CD14-positive monocyte (primary cell): Measurements from ENCODE around the gene TMEM214. TPM values are rescaled to one million over a fixed set of nuclear protein-coding genes. Genes with fewer than 3 reads are reported as not detected.

Source experiments
- DNase-seq, 3 donors: peaks; one replicate each; pipeline ENCODE4 v3.0.0-alpha.2; 2011 to 2022
- H2AFZ ChIP-seq: 2 replicates; pipeline ENCODE4 v1.6.0; 2012; ENCODE audit warnings: mild to moderate bottlenecking, low read depth, low read length, inconsistent platforms; ENCODE audit not compliant: insufficient read depth, poor library complexity, severe bottlenecking
- H3K27ac ChIP-seq, 2 donors: 1 replicate in 1 of 2; 2 replicates in 1 of 2; pipeline ENCODE4 v1.5.1; 2012 to 2013; ENCODE audit warnings: low read length in 2 of 2, control low read depth in 1 of 2, inconsistent platforms in 1 of 2, low read depth in 1 of 2, mild to moderate bottlenecking in 1 of 2
- H3K27me3 ChIP-seq, 2 donors: one replicate each; pipeline versions ENCODE4 v1.6.0 to v1.6.1; 2011 to 2013; ENCODE audit warnings: low read length in 2 of 2; ENCODE audit not compliant: control insufficient read depth in 2 of 2, insufficient read depth in 2 of 2
- H3K36me3 ChIP-seq, 2 donors: replicated peaks in 1 of 2; 1 replicate in 1 of 2; 2 replicates in 1 of 2; pipeline versions ENCODE4 v1.5.1 to v1.6.1; 2012 to 2013; ENCODE audit warnings: low read length in 2 of 2, control low read depth in 1 of 2, inconsistent platforms in 1 of 2, mild to moderate bottlenecking in 1 of 2; ENCODE audit not compliant: insufficient read depth in 2 of 2, control insufficient read depth in 1 of 2
- H3K4me1 ChIP-seq, 2 donors: 1 replicate in 1 of 2; 2 replicates in 1 of 2; pipeline versions ENCODE4 v1.5.1 to v1.6.1; 2012 to 2013; ENCODE audit warnings: low read length in 2 of 2, control low read depth in 1 of 2, inconsistent platforms in 1 of 2, mild to moderate bottlenecking in 1 of 2, moderate library complexity in 1 of 2; ENCODE audit not compliant: insufficient read depth in 2 of 2, control insufficient read depth in 1 of 2
- H3K4me2 ChIP-seq: replicated peaks from 2 replicates; pipeline ENCODE3; 2012; ENCODE audit warnings: low read length, moderate library complexity, mild to moderate bottlenecking; ENCODE audit not compliant: poor library complexity, severe bottlenecking; ENCODE audit errors: extremely low read depth
- H3K4me3 ChIP-seq, 3 experiments: fragments of 200-600 bp in 1 of 3; sonication (generic) in 1 of 3; replicated peaks in 1 of 3; 1 replicate in 2 of 3; 2 replicates in 1 of 3; pipeline ENCODE4 v1.5.1; 2011 to 2013; ENCODE audit warnings: low read length in 3 of 3, mild to moderate bottlenecking in 3 of 3, control low read depth in 2 of 3, low read depth in 2 of 3, inconsistent platforms in 1 of 3, moderate library complexity in 1 of 3
- H3K79me2 ChIP-seq: 2 replicates; pipeline ENCODE4 v1.6.0; 2012; ENCODE audit warnings: mild to moderate bottlenecking, control low read depth, inconsistent platforms, low read length, moderate library complexity; ENCODE audit not compliant: insufficient read depth
- H3K9ac ChIP-seq: 2 replicates; pipeline ENCODE4 v1.6.0; 2017; ENCODE audit warnings: low read length, mild to moderate bottlenecking; ENCODE audit not compliant: insufficient read depth, poor library complexity, severe bottlenecking
- H3K9me3 ChIP-seq, 2 donors: replicated peaks in 1 of 2; 1 replicate in 1 of 2; 2 replicates in 1 of 2; pipeline versions ENCODE4 v1.5.1 to v1.6.1; 2012 to 2013; ENCODE audit warnings: low read length in 2 of 2, control low read depth in 1 of 2; ENCODE audit not compliant: control insufficient read depth in 1 of 2, insufficient read depth in 1 of 2
- H4K20me1 ChIP-seq: 2 replicates; pipeline ENCODE4 v1.6.0; 2012; ENCODE audit warnings: mild to moderate bottlenecking, low read length, control low read depth, moderate library complexity; ENCODE audit not compliant: insufficient read depth
- H3K27ac Mint-ChIP-seq, 7 donors: one replicate each; pipeline ENCODE4 v1.8.0; 2020; ENCODE audit warnings: mild to moderate bottlenecking in 7 of 7, mixed read lengths in 7 of 7, moderate library complexity in 6 of 7, inconsistent platforms in 2 of 7
- H3K27me3 Mint-ChIP-seq, 3 donors: one replicate each; pipeline ENCODE4 v1.8.0; 2021 to 2022; ENCODE audit warnings: low read depth in 3 of 3, mild to moderate bottlenecking in 3 of 3, mixed read lengths in 3 of 3, moderate library complexity in 3 of 3, inconsistent platforms in 1 of 3
- H3K36me3 Mint-ChIP-seq, 2 donors: one replicate each; pipeline ENCODE4 v1.8.0; 2020; ENCODE audit warnings: mixed read lengths in 2 of 2, inconsistent platforms in 1 of 2, mild to moderate bottlenecking in 1 of 2
- H3K4me1 Mint-ChIP-seq: one replicate; pipeline ENCODE4 v1.8.0; 2020; ENCODE audit warnings: mild to moderate bottlenecking, mixed read lengths
- H3K4me3 Mint-ChIP-seq, 2 donors: one replicate each; pipeline ENCODE4 v1.8.0; 2020; ENCODE audit warnings: mild to moderate bottlenecking in 2 of 2, mixed read lengths in 2 of 2, moderate library complexity in 1 of 2
- H3K9me3 Mint-ChIP-seq, 7 donors: one replicate each; pipeline ENCODE4 v1.8.0; 2020 to 2022; ENCODE audit warnings: mixed read lengths in 7 of 7, mild to moderate bottlenecking in 6 of 7, moderate library complexity in 6 of 7, inconsistent platforms in 2 of 7
- WGBS: methylation state at CpG from one replicate; pipeline ENCODE4 v1.1.5; 2013; ENCODE audit warnings: missing lambda C conversion rate; ENCODE audit not compliant: insufficient coverage; 5-methylcytosine and 5-hydroxymethylcytosine counted together
- intact Hi-C, 2 donors: fragments of 100-400 bp; cut with micrococcal nuclease; formaldehyde crosslinking; loops; one replicate each; pipeline versions ENCODE4 v1.15.0 to v1.15.1; 2023
- polyA plus RNA-seq, 3 donors: library from polyadenylated mRNA; depleted of rRNA in 1 of 3; unstranded in 2 of 3; stranded (reverse) in 1 of 3; fragments of 300-500 nt in 2 of 3; fragments of >200 nt in 1 of 3; fragmentation: Illumina TruSeq in 2 of 3; gene quantifications; 1 replicate in 2 of 3; 2 replicates in 1 of 3; pipeline ENCODE4 v1.2.3, GENCODE V29; 2012 to 2021
- TF ChIP-seq, protein P1 (sequence below): fragments of 200-600 bp; IDR thresholded peaks from one replicate; pipeline ENCODE4 v1.8.0; 2022; ENCODE audit warnings: antibody characterized with exemption, mild to moderate bottlenecking

The TMEM214 gene
- polyA plus RNA-seq, 3 donors = 18.3 to 61.7 (median 26.9) TPM

DNA sequence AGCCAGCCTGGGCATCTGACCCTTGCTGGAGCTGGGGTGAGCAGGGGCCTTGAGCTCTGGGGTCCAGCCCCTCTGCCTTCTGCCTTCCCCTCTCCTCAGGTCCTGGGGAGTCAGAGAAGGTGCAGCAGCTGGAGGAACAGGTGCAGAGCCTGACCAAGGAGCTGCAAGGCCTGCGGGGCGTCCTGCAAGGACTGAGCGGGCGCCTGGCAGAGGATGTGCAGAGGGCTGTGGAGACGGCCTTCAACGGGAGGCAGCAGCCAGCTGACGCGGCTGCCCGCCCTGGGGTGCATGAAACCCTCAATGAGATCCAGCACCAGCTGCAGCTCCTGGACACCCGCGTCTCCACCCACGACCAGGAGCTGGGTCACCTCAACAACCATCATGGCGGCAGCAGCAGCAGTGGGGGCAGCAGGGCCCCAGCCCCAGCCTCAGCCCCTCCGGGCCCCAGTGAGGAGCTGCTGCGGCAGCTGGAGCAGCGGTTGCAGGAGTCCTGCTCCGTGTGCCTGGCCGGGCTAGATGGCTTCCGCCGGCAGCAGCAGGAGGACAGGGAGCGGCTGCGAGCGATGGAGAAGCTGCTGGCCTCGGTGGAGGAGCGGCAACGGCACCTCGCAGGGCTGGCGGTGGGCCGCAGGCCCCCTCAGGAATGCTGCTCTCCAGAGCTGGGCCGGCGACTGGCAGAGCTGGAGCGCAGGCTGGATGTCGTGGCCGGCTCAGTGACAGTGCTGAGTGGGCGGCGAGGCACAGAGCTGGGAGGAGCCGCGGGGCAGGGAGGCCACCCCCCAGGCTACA lies 49.4 kb downstream of the TMEM214 start:
- H3K27ac ChIP-seq = peak overlapping the region; percentile 67 to 84
- peak overlapping the region; percentile 89 to 96 (median 94) for H3K27ac Mint-ChIP-seq
- H3K36me3 ChIP-seq = no peaks in the 10 kb centered on the region
- H3K4me2 ChIP-seq = peak overlapping the region; percentile 70
- H3K9me3 ChIP-seq = no peaks in the 10 kb centered on the region
- DNase-seq = no peak
- H3K9ac ChIP-seq = peak overlapping the region; percentile 39
- peaks cover 5% of the 10 kb centered on the region for H3K79me2 ChIP-seq
- peak overlapping the region; percentile 61 for H2AFZ ChIP-seq
- H3K4me1 Mint-ChIP-seq = peaks cover 51% of the 10 kb centered on the region
- 91% methylated on average over 36 of the region's 38 CpGs for WGBS
- H3K27me3 Mint-ChIP-seq = peaks cover 0 to 7% (median 2%) of the 10 kb centered on the region in 3 donors
- no peaks in the 10 kb centered on the region for H3K36me3 Mint-ChIP-seq
- H4K20me1 ChIP-seq = no peaks in the 10 kb centered on the region
- no peak overlapping the region for H3K4me3 Mint-ChIP-seq
- TF ChIP-seq, protein P1, sequence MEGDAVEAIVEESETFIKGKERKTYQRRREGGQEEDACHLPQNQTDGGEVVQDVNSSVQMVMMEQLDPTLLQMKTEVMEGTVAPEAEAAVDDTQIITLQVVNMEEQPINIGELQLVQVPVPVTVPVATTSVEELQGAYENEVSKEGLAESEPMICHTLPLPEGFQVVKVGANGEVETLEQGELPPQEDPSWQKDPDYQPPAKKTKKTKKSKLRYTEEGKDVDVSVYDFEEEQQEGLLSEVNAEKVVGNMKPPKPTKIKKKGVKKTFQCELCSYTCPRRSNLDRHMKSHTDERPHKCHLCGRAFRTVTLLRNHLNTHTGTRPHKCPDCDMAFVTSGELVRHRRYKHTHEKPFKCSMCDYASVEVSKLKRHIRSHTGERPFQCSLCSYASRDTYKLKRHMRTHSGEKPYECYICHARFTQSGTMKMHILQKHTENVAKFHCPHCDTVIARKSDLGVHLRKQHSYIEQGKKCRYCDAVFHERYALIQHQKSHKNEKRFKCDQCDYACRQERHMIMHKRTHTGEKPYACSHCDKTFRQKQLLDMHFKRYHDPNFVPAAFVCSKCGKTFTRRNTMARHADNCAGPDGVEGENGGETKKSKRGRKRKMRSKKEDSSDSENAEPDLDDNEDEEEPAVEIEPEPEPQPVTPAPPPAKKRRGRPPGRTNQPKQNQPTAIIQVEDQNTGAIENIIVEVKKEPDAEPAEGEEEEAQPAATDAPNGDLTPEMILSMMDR = no peak
- H3K4me1 ChIP-seq = peaks cover 53 to 62% of the 10 kb centered on the region in 2 donors
- H3K9me3 Mint-ChIP-seq = no peaks in the 10 kb centered on the region
- no peaks in the 10 kb centered on the region for H3K27me3 ChIP-seq
- intact Hi-C loops = loop anchor here in 1 of 2 donors (2.0 kb wide), 1 partner anchor 49 kb away; the partner anchor contains the start of gene TMEM214
- peak overlapping the region in 1 of 3 experiments; percentile 59 for H3K4me3 ChIP-seq

DNA sequence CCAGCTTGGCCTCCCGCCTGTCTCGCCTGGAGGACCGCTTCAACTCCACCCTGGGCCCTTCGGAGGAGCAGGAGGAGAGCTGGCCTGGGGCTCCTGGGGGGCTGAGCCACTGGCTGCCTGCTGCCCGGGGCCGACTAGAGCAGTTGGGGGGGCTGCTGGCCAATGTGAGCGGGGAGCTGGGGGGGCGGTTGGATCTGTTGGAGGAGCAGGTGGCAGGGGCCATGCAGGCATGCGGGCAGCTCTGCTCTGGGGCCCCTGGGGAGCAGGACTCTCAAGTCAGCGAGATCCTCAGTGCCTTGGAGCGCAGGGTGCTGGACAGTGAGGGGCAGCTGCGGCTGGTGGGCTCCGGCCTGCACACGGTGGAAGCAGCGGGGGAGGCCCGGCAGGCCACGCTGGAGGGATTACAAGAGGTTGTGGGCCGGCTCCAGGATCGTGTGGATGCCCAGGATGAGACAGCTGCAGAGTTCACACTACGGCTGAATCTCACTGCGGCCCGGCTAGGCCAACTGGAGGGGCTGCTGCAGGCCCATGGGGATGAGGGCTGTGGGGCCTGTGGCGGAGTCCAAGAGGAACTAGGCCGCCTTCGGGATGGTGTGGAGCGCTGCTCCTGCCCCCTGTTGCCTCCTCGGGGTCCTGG lies 50.1 kb downstream of the TMEM214 start:
- H3K4me3 Mint-ChIP-seq = no peak overlapping the region
- Histone ChIP-seq H3K4me3 (no peak overlapping the region), H3K27ac (peak overlapping the region in 1 of 2 donors; percentile 84), H4K20me1 (no peaks in the 10 kb centered on the region), H3K4me2 (no peak overlapping the region), H3K79me2 (peaks cover 5% of the 10 kb centered on the region), H3K9ac (no peak overlapping the region), H3K9me3 (no peaks in the 10 kb centered on the region), H3K4me1 (peaks cover 55 to 66% of the 10 kb centered on the region in 2 donors), H3K36me3 (no peaks in the 10 kb centered on the region), H2AFZ (no peak overlapping the region), H3K27me3 (no peaks in the 10 kb centered on the region)
- H3K27me3 Mint-ChIP-seq = peaks cover 2 to 4% (median 3%) of the 10 kb centered on the region in 3 donors
- TF ChIP-seq, protein P1 = no peak
- no peak for DNase-seq
- no peaks in the 10 kb centered on the region for H3K36me3 Mint-ChIP-seq
- H3K27ac Mint-ChIP-seq = peak overlapping the region in 1 of 7 donors; percentile 33
- H3K9me3 Mint-ChIP-seq = no peaks in the 10 kb centered on the region
- intact Hi-C loops = no loop called here
- H3K4me1 Mint-ChIP-seq = peaks cover 54% of the 10 kb centered on the region
- WGBS = 90% methylated on average over 26 of the region's 27 CpGs
